Loucy (cell line): ENCODE data around the gene ZBED6.

Experiments
- EZH2phosphoT487 ChIP-seq: fragments of 200-600 bp; IDR thresholded peaks from 2 replicates; pipeline ENCODE4 v1.6.1; 2018; ENCODE audit warnings: antibody characterized with exemption, mild to moderate bottlenecking, moderate library complexity, borderline replicate concordance
- TF ChIP-seq, protein P1 (sequence below): fragments of 200-600 bp; sonication (generic); conservative IDR thresholded peaks from 2 replicates; pipeline ENCODE4 v1.5.1; 2014; ENCODE audit warnings: mild to moderate bottlenecking, antibody characterized with exemption, low read length

DNA sequence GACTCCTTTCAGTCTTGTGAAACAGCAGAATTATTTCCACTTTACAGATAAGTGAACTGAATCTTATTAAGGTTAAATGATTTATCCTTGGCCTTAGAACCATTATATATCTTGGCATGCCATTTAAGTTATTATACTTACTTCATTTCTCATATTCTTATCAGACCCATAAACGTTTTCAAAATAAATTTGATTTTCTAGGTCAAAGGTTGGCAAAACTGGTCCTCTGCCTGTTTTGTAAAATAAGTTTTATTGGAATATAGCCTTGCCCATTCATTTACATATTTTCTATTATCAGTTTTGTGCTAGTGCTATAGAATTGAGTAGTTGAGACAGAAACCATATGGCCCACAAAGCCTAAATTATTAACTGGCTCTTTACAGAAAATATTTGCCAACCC, 33.1 kb downstream of the ZBED6 start:
- TF ChIP-seq, protein P1, sequence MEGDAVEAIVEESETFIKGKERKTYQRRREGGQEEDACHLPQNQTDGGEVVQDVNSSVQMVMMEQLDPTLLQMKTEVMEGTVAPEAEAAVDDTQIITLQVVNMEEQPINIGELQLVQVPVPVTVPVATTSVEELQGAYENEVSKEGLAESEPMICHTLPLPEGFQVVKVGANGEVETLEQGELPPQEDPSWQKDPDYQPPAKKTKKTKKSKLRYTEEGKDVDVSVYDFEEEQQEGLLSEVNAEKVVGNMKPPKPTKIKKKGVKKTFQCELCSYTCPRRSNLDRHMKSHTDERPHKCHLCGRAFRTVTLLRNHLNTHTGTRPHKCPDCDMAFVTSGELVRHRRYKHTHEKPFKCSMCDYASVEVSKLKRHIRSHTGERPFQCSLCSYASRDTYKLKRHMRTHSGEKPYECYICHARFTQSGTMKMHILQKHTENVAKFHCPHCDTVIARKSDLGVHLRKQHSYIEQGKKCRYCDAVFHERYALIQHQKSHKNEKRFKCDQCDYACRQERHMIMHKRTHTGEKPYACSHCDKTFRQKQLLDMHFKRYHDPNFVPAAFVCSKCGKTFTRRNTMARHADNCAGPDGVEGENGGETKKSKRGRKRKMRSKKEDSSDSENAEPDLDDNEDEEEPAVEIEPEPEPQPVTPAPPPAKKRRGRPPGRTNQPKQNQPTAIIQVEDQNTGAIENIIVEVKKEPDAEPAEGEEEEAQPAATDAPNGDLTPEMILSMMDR = no peak
- TF ChIP-seq EZH2phosphoT487 = no peak
